B cell (primary cell): ENCODE data around the gene PRLH.

Experiments
- EZH2 ChIP-seq: IDR thresholded peaks from 2 replicates; pipeline ENCODE4 v1.6.1; 2012; ENCODE audit warnings: borderline replicate concordance, low read depth, mild to moderate bottlenecking, moderate library complexity, low read length; ENCODE audit not compliant: insufficient read depth, poor library complexity, severe bottlenecking
- TF ChIP-seq, protein P1 (sequence below): fragments of 200-600 bp; IDR thresholded peaks from one replicate; pipeline ENCODE4 v1.8.0; 2022; ENCODE audit warnings: antibody characterized with exemption, mild to moderate bottlenecking

DNA sequence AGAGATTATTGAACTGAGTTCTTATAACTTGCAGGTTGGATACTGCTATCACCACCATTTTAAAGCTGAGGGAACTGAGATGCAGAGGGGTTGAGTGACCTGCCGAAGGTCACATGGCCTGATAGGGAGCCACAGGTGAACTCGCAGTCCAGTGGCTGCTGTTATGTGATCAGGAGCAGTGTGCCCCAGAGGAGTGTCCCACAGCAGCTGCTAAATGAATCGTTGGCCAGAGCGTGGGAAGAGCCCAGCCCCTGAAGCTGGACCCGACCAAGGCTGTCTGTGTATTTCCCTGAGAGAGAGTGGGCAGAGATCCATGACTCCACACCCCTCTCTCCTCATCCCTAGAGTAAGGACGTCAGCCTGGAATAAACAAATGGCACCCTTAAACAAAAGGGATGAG, 26.7 kb upstream of the PRLH start:
- TF ChIP-seq, protein P1, sequence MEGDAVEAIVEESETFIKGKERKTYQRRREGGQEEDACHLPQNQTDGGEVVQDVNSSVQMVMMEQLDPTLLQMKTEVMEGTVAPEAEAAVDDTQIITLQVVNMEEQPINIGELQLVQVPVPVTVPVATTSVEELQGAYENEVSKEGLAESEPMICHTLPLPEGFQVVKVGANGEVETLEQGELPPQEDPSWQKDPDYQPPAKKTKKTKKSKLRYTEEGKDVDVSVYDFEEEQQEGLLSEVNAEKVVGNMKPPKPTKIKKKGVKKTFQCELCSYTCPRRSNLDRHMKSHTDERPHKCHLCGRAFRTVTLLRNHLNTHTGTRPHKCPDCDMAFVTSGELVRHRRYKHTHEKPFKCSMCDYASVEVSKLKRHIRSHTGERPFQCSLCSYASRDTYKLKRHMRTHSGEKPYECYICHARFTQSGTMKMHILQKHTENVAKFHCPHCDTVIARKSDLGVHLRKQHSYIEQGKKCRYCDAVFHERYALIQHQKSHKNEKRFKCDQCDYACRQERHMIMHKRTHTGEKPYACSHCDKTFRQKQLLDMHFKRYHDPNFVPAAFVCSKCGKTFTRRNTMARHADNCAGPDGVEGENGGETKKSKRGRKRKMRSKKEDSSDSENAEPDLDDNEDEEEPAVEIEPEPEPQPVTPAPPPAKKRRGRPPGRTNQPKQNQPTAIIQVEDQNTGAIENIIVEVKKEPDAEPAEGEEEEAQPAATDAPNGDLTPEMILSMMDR: no peak
- TF ChIP-seq EZH2: no peak
